ENCODE data around the gene TNP1.
A peak's percentile ranks its signal among the peaks of the same experiment; 100 is the strongest.

TNP1 gene

GRCh38 chr2:216839688-216840087 is 20.2 kb downstream of the TNP1 start:
- DNase-seq (ENCODE audit: low read depth): no peak

DNA sequence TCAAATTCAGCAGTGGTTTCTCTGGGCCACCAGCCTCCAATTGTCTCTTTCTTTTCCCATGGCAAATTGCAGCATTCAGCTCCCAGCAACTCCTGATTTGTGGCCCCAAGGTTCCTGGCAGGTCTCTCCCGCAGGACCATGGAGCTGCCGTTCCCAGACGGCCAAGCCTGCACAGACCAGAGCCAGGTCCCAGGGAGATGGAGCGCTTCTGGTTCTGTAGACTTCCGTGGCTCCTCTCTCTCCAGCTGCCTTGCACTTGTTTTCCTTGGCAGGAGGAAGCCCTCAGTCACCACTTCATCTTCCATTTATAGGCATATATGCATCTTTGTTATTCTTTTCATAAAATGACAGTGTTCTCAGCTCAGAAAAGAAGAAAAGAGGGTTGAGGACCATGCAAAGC is 21.7 kb downstream of the TNP1 start:
- no peak for DNase-seq (ENCODE audit: low read depth)

- no peak for DNase-seq (ENCODE audit: low read depth)
Measured at GRCh38 chr2:216837740-216838139, 22.1 kb downstream of the TNP1 start.

DNA sequence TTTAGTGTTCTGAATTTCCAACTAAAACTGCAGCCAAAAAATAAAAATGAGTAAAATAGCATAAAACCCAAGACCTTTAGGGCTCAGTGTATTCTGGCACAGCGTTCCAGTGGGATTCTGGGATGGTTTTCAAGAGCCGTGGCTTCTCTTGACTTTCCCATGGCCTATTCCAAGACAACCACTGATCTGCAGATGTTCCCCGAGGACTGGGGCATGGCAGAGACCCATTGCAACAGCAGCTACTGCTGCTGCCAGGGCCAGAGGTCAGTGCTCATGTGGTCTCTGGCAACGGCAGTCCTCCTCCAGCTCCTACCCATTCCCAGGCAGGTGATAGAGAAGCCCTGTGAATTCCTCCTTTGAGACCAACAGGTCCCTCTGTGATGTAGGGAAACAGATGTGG is 26.8 kb downstream of the TNP1 start:
- DNase-seq (ENCODE audit: low read depth): no peak

GRCh38 chr2:216830346-216830745 is 29.5 kb downstream of the TNP1 start:
- no peak for DNase-seq (ENCODE audit: low read depth)

GRCh38 chr2:216829533-216829932 is 30.3 kb downstream of the TNP1 start:
- peak; percentile 11 for DNase-seq (ENCODE audit: low read depth)

GRCh38 chr2:216827073-216827720 is 32.7 kb downstream of the TNP1 start:
- DNase-seq (ENCODE audit: low read depth): no peak

GRCh38 chr2:216822470-216822869 is 37.4 kb downstream of the TNP1 start:
- DNase-seq (ENCODE audit: low read depth): no peak

- DNase-seq (ENCODE audit: low read depth): no peak
Measured at GRCh38 chr2:216820709-216821108, 39.2 kb downstream of the TNP1 start.

- no peak for DNase-seq (ENCODE audit: low read depth)
Measured at GRCh38 chr2:216819766-216820165, 40.1 kb downstream of the TNP1 start.

- no peak for DNase-seq (ENCODE audit: low read depth)
Measured at GRCh38 chr2:216819055-216819454, 40.8 kb downstream of the TNP1 start.

DNA sequence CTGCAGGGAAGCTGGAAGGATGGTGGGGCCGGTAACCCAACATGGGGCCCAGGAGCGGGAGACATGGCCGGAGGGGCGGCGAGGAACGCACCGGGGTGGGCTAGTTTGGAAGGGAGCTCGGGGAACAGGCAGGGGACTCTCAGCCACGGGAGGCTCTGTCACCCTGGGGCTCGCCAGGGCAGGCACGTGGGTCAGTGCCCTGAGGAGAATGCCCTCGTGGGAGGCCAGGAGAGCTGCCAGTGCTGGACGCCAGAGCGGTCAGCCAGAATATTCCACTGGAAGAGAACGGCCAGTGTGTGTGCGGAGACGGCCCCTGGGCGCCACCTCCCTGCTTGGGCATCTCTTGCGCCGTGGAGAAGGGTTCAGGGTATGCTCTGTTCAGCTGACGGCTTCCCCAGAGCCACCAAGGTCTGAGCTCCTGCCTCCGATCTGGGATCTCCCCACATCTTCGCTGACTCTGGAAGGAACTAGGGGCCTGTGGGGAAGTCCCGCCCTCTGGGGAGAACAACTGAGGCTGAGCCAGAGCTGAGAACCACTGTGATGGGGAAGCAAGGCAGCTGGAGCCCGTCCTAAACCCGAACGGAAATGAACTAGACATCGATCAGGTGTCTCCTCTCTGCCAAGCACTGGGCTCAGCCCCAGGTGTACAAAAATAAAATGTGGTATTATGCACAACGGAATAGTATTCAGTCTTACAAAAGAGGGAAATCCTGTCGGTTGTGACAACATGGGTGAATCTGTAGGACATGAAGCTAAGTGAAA is 49.3 kb downstream of the TNP1 start:
- no peak for DNase-seq (ENCODE audit: low read depth)

Data from GM04503 (cell line).